ENCODE results near the gene ANKRD7.
A peak's percentile ranks its signal among the peaks of the same experiment; 100 is the strongest.

ANKRD7 gene

GRCh38 chr7:118224521-118224920 lies at the start of gene ANKRD7:
Gene ANKRD7 (plus strand): TSS chr7:118224704. CDS start chr7:118224831, 127 bp downstream.
- no peak for DNase-seq

- no peak for DNase-seq
Measured at GRCh38 chr7:118175740-118176139, 48.8 kb upstream of the ANKRD7 start.

- no peak for DNase-seq
Measured at GRCh38 chr7:118179191-118179590, 45.3 kb upstream of the ANKRD7 start.

- no peak for DNase-seq
Measured at GRCh38 chr7:118182593-118183427, 41.7 kb upstream of the ANKRD7 start.

- DNase-seq = no peak
Measured at GRCh38 chr7:118183428-118183785, 41.1 kb upstream of the ANKRD7 start.

GRCh38 chr7:118183786-118184564 lies 40.5 kb upstream of the ANKRD7 start, which contains the start of gene LSM8:
Gene LSM8 (plus strand): TSS chr7:118184164. CDS start chr7:118184224, 60 bp downstream.
- peak; percentile 93 to 95 (median 93) for DNase-seq

GRCh38 chr7:118184565-118184940 lies 40.0 kb upstream of the ANKRD7 start:
- DNase-seq = no peak

- DNase-seq = no peak
Measured at GRCh38 chr7:118185163-118185860, 39.2 kb upstream of the ANKRD7 start.

GRCh38 chr7:118186501-118186900 lies 38.0 kb upstream of the ANKRD7 start:
- DNase-seq = no peak

GRCh38 chr7:118194571-118194970 lies 29.9 kb upstream of the ANKRD7 start:
- no peak for DNase-seq

- peak in 3 of 4 experiments; percentile 2 to 12 (median 7) for DNase-seq
Measured at GRCh38 chr7:118195837-118196474, 28.5 kb upstream of the ANKRD7 start.

- DNase-seq = no peak
Measured at GRCh38 chr7:118202061-118202460, 22.4 kb upstream of the ANKRD7 start.

- peak; percentile 9 to 65 (median 38) for DNase-seq
Measured at GRCh38 chr7:118214051-118214832, 10.3 kb upstream of the ANKRD7 start.

GRCh38 chr7:118214833-118215182 lies 9.7 kb upstream of the ANKRD7 start:
- no peak for DNase-seq

GRCh38 chr7:118217210-118217619 lies 7.3 kb upstream of the ANKRD7 start:
- no peak for DNase-seq

GRCh38 chr7:118218413-118219156 lies 5.9 kb upstream of the ANKRD7 start:
- no peak for DNase-seq

GRCh38 chr7:118219157-118219512 lies 5.4 kb upstream of the ANKRD7 start:
- no peak for DNase-seq

GRCh38 chr7:118220583-118220982 lies 3.9 kb upstream of the ANKRD7 start:
- DNase-seq = no peak

- no peak for DNase-seq
Measured at GRCh38 chr7:118222591-118222990, 1.9 kb upstream of the ANKRD7 start.

GRCh38 chr7:118232837-118233236 lies 8.3 kb downstream of the ANKRD7 start:
- no peak for DNase-seq

GRCh38 chr7:118233799-118234198 lies 9.3 kb downstream of the ANKRD7 start:
- no peak for DNase-seq
